ENCODE data around the gene MUC6.

Gene MUC6

GRCh38 chr11:1072821-1073231 is 36.3 kb upstream of the MUC6 start:
- DNase-seq, result no peak

GRCh38 chr11:1072116-1072820 is 35.8 kb upstream of the MUC6 start:
- DNase-seq, result peak; percentile 23

- DNase-seq, result no peak
Measured at GRCh38 chr11:1071571-1072115, 35.1 kb upstream of the MUC6 start.

GRCh38 chr11:1070594-1071462 is 34.3 kb upstream of the MUC6 start:
- no peak for DNase-seq

GRCh38 chr11:1069740-1070139 is 33.2 kb upstream of the MUC6 start:
- no peak for DNase-seq

- no peak for DNase-seq
Measured at GRCh38 chr11:1067812-1068496, 31.4 kb upstream of the MUC6 start.

- DNase-seq, result no peak
Measured at GRCh38 chr11:1064167-1064566, 27.6 kb upstream of the MUC6 start.

- no peak for DNase-seq
Measured at GRCh38 chr11:1062075-1062820, 25.7 kb upstream of the MUC6 start.

GRCh38 chr11:1060852-1061616 is 24.5 kb upstream of the MUC6 start:
- DNase-seq, result peak; percentile 80

- no peak for DNase-seq
Measured at GRCh38 chr11:1060410-1060809, 23.9 kb upstream of the MUC6 start.

- DNase-seq, result no peak
Measured at GRCh38 chr11:1059759-1060158, 23.2 kb upstream of the MUC6 start.

- no peak for DNase-seq
Measured at GRCh38 chr11:1057806-1058205, 21.3 kb upstream of the MUC6 start.

GRCh38 chr11:1055990-1056771 is 19.7 kb upstream of the MUC6 start:
- DNase-seq, result no peak

GRCh38 chr11:1055109-1055703 is 18.7 kb upstream of the MUC6 start:
- no peak for DNase-seq

GRCh38 chr11:1054143-1055108 is 17.9 kb upstream of the MUC6 start:
- DNase-seq, result no peak

- DNase-seq, result no peak
Measured at GRCh38 chr11:1053121-1053901, 16.8 kb upstream of the MUC6 start.

- DNase-seq, result no peak
Measured at GRCh38 chr11:1052133-1053011, 15.9 kb upstream of the MUC6 start.

Measured in fibroblast of skin of right biceps (primary cell).